ENCODE data around the gene ARSG.

DNA sequence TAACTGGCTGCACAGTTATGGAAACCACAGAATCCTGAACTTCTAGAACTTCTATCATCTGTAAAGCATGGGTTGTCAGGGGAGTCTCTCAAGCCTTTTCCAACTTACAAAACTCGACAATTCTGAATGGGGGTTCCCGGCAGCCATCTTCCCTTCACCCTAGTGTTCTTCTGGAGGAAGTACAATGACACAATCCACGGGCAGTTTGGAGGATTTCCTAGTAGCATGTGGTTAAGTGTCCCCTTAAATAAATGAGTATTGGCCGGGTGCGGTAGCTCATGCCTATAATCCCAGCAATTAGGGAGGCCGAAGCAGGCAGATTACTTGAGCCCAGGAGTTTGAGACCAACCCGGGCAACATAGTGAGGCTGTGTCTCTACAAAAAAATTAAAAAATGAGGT lies 2.5 kb upstream of the ARSG start:
- TF ChIP-seq TAF1 (IDR thresholded peaks at IDR 0.05; ENCODE audit: low read depth, low read length) = no peak
- TF ChIP-seq, protein P1, sequence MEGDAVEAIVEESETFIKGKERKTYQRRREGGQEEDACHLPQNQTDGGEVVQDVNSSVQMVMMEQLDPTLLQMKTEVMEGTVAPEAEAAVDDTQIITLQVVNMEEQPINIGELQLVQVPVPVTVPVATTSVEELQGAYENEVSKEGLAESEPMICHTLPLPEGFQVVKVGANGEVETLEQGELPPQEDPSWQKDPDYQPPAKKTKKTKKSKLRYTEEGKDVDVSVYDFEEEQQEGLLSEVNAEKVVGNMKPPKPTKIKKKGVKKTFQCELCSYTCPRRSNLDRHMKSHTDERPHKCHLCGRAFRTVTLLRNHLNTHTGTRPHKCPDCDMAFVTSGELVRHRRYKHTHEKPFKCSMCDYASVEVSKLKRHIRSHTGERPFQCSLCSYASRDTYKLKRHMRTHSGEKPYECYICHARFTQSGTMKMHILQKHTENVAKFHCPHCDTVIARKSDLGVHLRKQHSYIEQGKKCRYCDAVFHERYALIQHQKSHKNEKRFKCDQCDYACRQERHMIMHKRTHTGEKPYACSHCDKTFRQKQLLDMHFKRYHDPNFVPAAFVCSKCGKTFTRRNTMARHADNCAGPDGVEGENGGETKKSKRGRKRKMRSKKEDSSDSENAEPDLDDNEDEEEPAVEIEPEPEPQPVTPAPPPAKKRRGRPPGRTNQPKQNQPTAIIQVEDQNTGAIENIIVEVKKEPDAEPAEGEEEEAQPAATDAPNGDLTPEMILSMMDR (IDR thresholded peaks at IDR 0.05; ENCODE audit: control extremely low read depth in 1 of 3, insufficient read depth in 1 of 3, low read depth in 1 of 3, low read length in 3 of 3) = no peak
- no peak for TF ChIP-seq HDAC2 (IDR thresholded peaks at IDR 0.05; ENCODE audit: borderline replicate concordance in 1 of 2, low read depth in 2 of 2, low read length in 2 of 2)
- no peak for TF ChIP-seq POLR2AphosphoS5 (IDR thresholded peaks at IDR 0.05; ENCODE audit: low read depth, low read length)
- TF ChIP-seq RFX5 (IDR thresholded peaks at IDR 0.05; ENCODE audit: borderline replicate concordance, low read depth, low read length) = no peak
- TF ChIP-seq, protein P2, sequence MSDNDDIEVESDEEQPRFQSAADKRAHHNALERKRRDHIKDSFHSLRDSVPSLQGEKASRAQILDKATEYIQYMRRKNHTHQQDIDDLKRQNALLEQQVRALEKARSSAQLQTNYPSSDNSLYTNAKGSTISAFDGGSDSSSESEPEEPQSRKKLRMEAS (IDR thresholded peaks at IDR 0.05) = no peak

Measured in H1 (cell line).